ENCODE data around the gene MAGI2. TPM values are rescaled to one million over a fixed set of nuclear protein-coding genes. Genes with fewer than 3 reads are reported as not detected.

MAGI2 gene
- total RNA-seq, 1 donor from 2014 or later = 5.4 TPM

DNA sequence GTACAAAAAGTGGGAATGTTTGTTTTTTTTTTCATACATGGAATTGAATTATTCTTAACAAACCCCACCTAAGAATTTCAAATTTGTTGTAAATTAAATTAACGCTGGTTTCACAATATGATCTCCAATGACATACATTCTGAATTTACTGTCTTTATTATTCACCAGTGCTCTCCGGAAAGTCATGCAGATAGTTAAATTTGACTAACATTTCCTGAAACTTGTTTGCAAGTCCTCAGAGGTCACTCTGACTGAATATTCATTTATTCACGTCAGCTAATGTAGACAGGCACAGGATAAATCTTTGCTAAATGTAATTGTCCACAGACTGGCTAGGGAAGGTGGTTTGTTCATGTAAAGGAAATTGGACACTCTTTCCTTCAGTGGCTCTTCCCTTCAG lies 924.5 kb downstream of the MAGI2 start:
- no peaks in the 10 kb centered on the region for H3K79me2 ChIP-seq (ENCODE audit: insufficient read depth, low read length)
- no peak for DNase-seq (ENCODE audit: low read depth)
- no peaks in the 10 kb centered on the region for H3K36me3 ChIP-seq (ENCODE audit: insufficient read depth, low read length)
- Mint-ChIP-seq H3K4me3 (ENCODE audit: unreplicated experiment) (no peak overlapping the region), H3K27me3 (ENCODE audit: low read depth, unreplicated experiment) (no peaks in the 10 kb centered on the region), H3K36me3 (ENCODE audit: low read depth, unreplicated experiment) (no peaks in the 10 kb centered on the region), H3K27ac (ENCODE audit: unreplicated experiment) (no peak overlapping the region), H3K4me1 (ENCODE audit: low read depth, unreplicated experiment) (peaks cover 9% of the 10 kb centered on the region), H3K9me3 (ENCODE audit: unreplicated experiment) (no peaks in the 10 kb centered on the region)
- no peaks in the 10 kb centered on the region for H3K9me3 ChIP-seq (ENCODE audit: insufficient read depth, low read depth, low read length)
- peak overlapping the region; percentile 22 for H3K9ac ChIP-seq (ENCODE audit: low read length)
- no peak overlapping the region for H3K4me3 ChIP-seq (ENCODE audit: insufficient read depth, low read depth, low read length)
- no peak overlapping the region for H2AFZ ChIP-seq (ENCODE audit: low read depth, low read length)
- TF ChIP-seq, protein P1, sequence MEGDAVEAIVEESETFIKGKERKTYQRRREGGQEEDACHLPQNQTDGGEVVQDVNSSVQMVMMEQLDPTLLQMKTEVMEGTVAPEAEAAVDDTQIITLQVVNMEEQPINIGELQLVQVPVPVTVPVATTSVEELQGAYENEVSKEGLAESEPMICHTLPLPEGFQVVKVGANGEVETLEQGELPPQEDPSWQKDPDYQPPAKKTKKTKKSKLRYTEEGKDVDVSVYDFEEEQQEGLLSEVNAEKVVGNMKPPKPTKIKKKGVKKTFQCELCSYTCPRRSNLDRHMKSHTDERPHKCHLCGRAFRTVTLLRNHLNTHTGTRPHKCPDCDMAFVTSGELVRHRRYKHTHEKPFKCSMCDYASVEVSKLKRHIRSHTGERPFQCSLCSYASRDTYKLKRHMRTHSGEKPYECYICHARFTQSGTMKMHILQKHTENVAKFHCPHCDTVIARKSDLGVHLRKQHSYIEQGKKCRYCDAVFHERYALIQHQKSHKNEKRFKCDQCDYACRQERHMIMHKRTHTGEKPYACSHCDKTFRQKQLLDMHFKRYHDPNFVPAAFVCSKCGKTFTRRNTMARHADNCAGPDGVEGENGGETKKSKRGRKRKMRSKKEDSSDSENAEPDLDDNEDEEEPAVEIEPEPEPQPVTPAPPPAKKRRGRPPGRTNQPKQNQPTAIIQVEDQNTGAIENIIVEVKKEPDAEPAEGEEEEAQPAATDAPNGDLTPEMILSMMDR (IDR thresholded peaks at IDR 0.05; ENCODE audit: insufficient read depth, low read depth, low read length) = no peak
- TF ChIP-seq EZH2 (IDR thresholded peaks at IDR 0.05; ENCODE audit: insufficient read depth, low read length) = no peak
- no peaks in the 10 kb centered on the region for H3K27me3 ChIP-seq (ENCODE audit: insufficient read depth, low read length)
- H3K27ac ChIP-seq (ENCODE audit: low read depth, low read length) = peak overlapping the region; percentile 71
- H4K20me1 ChIP-seq (ENCODE audit: insufficient read depth, low read length) = no peaks in the 10 kb centered on the region
- FAIRE-seq = peak; percentile 20
- peaks cover 7% of the 10 kb centered on the region for H3K4me1 ChIP-seq (ENCODE audit: insufficient read depth, low read length)
- H3K4me2 ChIP-seq (ENCODE audit: low read length) = peak overlapping the region; percentile 72

DNA sequence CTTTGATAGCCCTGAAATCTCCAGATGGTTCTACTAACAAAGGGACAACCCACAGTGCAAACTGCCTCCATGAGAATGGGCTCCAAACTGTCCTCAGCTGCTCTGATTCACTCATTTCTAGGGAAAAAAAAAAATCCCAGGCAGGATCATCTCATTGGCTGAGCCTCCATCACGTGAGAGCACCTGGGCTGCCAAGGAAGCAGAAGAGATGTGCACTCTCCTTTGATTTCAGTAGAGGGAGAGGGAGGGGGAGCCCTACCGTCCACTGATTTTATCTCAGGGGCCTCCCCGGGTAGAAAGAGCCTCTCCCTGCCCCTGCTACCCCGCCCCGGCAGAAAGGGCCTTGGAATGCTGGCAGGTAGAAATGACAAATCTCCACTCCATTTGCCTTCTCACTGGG lies 929.5 kb downstream of the MAGI2 start:
- DNase-seq (ENCODE audit: low read depth) = no peak
- no peaks in the 10 kb centered on the region for H3K9me3 ChIP-seq (ENCODE audit: insufficient read depth, low read depth, low read length)
- H4K20me1 ChIP-seq (ENCODE audit: insufficient read depth, low read length) = no peaks in the 10 kb centered on the region
- FAIRE-seq = no peak
- no peak overlapping the region for H3K27ac ChIP-seq (ENCODE audit: low read depth, low read length)
- TF ChIP-seq, protein P1 (IDR thresholded peaks at IDR 0.05; ENCODE audit: insufficient read depth, low read depth, low read length) = no peak
- TF ChIP-seq EZH2 (IDR thresholded peaks at IDR 0.05; ENCODE audit: insufficient read depth, low read length) = no peak
- Mint-ChIP-seq H3K27ac (ENCODE audit: unreplicated experiment) (no peak overlapping the region), H3K4me1 (ENCODE audit: low read depth, unreplicated experiment) (peaks cover under 1% of the 10 kb centered on the region), H3K4me3 (ENCODE audit: unreplicated experiment) (no peak overlapping the region), H3K27me3 (ENCODE audit: low read depth, unreplicated experiment) (no peaks in the 10 kb centered on the region), H3K36me3 (ENCODE audit: low read depth, unreplicated experiment) (no peaks in the 10 kb centered on the region), H3K9me3 (ENCODE audit: unreplicated experiment) (no peaks in the 10 kb centered on the region)
- peaks cover 3% of the 10 kb centered on the region for H3K4me1 ChIP-seq (ENCODE audit: insufficient read depth, low read length)
- H3K36me3 ChIP-seq (ENCODE audit: insufficient read depth, low read length) = no peaks in the 10 kb centered on the region
- H3K4me2 ChIP-seq (ENCODE audit: low read length) = no peak overlapping the region
- no peak overlapping the region for H2AFZ ChIP-seq (ENCODE audit: low read depth, low read length)
- no peaks in the 10 kb centered on the region for H3K27me3 ChIP-seq (ENCODE audit: insufficient read depth, low read length)
- no peaks in the 10 kb centered on the region for H3K79me2 ChIP-seq (ENCODE audit: insufficient read depth, low read length)
- H3K9ac ChIP-seq (ENCODE audit: low read length) = no peak overlapping the region
- H3K4me3 ChIP-seq (ENCODE audit: insufficient read depth, low read depth, low read length) = no peak overlapping the region

DNA sequence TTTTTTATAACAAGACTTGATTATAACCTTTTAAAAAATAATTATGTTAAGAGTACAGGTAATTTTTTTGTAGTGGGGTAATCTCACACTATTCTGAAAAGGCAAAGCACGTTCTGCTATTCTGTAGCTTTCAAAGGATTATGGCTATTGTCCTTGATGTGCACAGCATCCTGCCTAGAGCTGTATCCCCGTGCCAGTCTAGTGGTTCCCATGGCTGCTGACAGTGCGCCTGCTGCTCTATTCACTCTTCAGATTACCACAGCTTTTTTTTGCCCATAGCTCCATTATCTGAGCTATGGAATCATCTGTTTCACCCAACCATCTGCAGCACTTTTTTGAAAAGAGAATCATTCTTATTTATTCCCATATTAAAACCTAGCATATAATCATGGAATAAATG lies 931.5 kb downstream of the MAGI2 start:
- no peaks in the 10 kb centered on the region for H3K4me1 Mint-ChIP-seq (ENCODE audit: low read depth, unreplicated experiment)
- no peaks in the 10 kb centered on the region for H3K9me3 ChIP-seq (ENCODE audit: insufficient read depth, low read depth, low read length)
- no peaks in the 10 kb centered on the region for H4K20me1 ChIP-seq (ENCODE audit: insufficient read depth, low read length)
- DNase-seq (ENCODE audit: low read depth) (no peak), FAIRE-seq (no peak)
- H3K4me1 ChIP-seq (ENCODE audit: insufficient read depth, low read length) = no peaks in the 10 kb centered on the region
- H2AFZ ChIP-seq (ENCODE audit: low read depth, low read length) = no peak overlapping the region
- H3K4me3 ChIP-seq (ENCODE audit: insufficient read depth, low read depth, low read length) = no peak overlapping the region
- H3K9ac ChIP-seq (ENCODE audit: low read length) = no peak overlapping the region
- H3K27ac Mint-ChIP-seq (ENCODE audit: unreplicated experiment) = no peak overlapping the region
- H3K27me3 Mint-ChIP-seq (ENCODE audit: low read depth, unreplicated experiment) = no peaks in the 10 kb centered on the region
- no peaks in the 10 kb centered on the region for H3K36me3 ChIP-seq (ENCODE audit: insufficient read depth, low read length)
- no peak overlapping the region for H3K4me2 ChIP-seq (ENCODE audit: low read length)
- no peak overlapping the region for H3K27ac ChIP-seq (ENCODE audit: low read depth, low read length)
- H3K27me3 ChIP-seq (ENCODE audit: insufficient read depth, low read length) = no peaks in the 10 kb centered on the region
- TF ChIP-seq, protein P1 (IDR thresholded peaks at IDR 0.05; ENCODE audit: insufficient read depth, low read depth, low read length) = no peak
- no peaks in the 10 kb centered on the region for H3K79me2 ChIP-seq (ENCODE audit: insufficient read depth, low read length)
- no peaks in the 10 kb centered on the region for H3K36me3 Mint-ChIP-seq (ENCODE audit: low read depth, unreplicated experiment)
- no peak overlapping the region for H3K4me3 Mint-ChIP-seq (ENCODE audit: unreplicated experiment)
- H3K9me3 Mint-ChIP-seq (ENCODE audit: unreplicated experiment) = no peaks in the 10 kb centered on the region

All from astrocyte (in vitro differentiated cells and primary cell).